Measurements from ENCODE around the gene NFIA.

The NFIA gene

GRCh38 chr1:61400131-61400770 lies 317.9 kb downstream of the NFIA start:
- TF ChIP-seq EZH2 (optimal IDR thresholded peaks at IDR 0.05; ENCODE audit: low read depth, low read length), result no peak
- H3K27ac ChIP-seq (ENCODE audit: low read length), result no peak overlapping the region
- H3K9me2 ChIP-seq (replicated peaks; ENCODE audit: insufficient read depth, low read length), result no peaks in the 10 kb centered on the region
- no peaks in the 10 kb centered on the region for H3K36me3 ChIP-seq (replicated peaks; ENCODE audit: insufficient read depth, low read length)
- DNase-seq, result no peak
- H2AFZ ChIP-seq (ENCODE audit: low read length), result no peak overlapping the region
- no peak overlapping the region for H3K9ac ChIP-seq (ENCODE audit: low read length)
- no peaks in the 10 kb centered on the region for H3K79me2 ChIP-seq (ENCODE audit: low read length)
- no peaks in the 10 kb centered on the region for H3K27me3 ChIP-seq (replicated peaks; ENCODE audit: insufficient read depth, low read length)
- H4K20me1 ChIP-seq (ENCODE audit: insufficient read depth, low read length), result no peaks in the 10 kb centered on the region
- H3F3A ChIP-seq (ENCODE audit: insufficient read depth, low read length), result no peaks in the 10 kb centered on the region
- no peak overlapping the region for H3K4me2 ChIP-seq (ENCODE audit: low read depth, low read length)
- H3K4me1 ChIP-seq (ENCODE audit: low read length), result no peaks in the 10 kb centered on the region
- H3K4me3 ChIP-seq (ENCODE audit: low read length), result no peak overlapping the region
- no peaks in the 10 kb centered on the region for H3K9me3 ChIP-seq (replicated peaks; ENCODE audit: insufficient read depth, low read length)

- TF ChIP-seq EZH2 (optimal IDR thresholded peaks at IDR 0.05; ENCODE audit: low read depth, low read length) (no peak), EZH2phosphoT487 (IDR thresholded peaks at IDR 0.05; ENCODE audit: low read length) (no peak), CTCF (IDR thresholded peaks at IDR 0.05; ENCODE audit: low read length) (no peak)
- H2AFZ ChIP-seq (ENCODE audit: low read length), result no peak overlapping the region
- no peaks in the 10 kb centered on the region for H3F3A ChIP-seq (ENCODE audit: insufficient read depth, low read length)
- no peaks in the 10 kb centered on the region for H3K36me3 ChIP-seq (replicated peaks; ENCODE audit: insufficient read depth, low read length)
- no peak overlapping the region for H3K4me2 ChIP-seq (ENCODE audit: low read depth, low read length)
- no peaks in the 10 kb centered on the region for H4K20me1 ChIP-seq (ENCODE audit: insufficient read depth, low read length)
- no peak overlapping the region for H3K9ac ChIP-seq (ENCODE audit: low read length)
- no peaks in the 10 kb centered on the region for H3K9me3 ChIP-seq (replicated peaks; ENCODE audit: insufficient read depth, low read length)
- H3K27ac ChIP-seq (ENCODE audit: low read length), result no peak overlapping the region
- H3K27me3 ChIP-seq (replicated peaks; ENCODE audit: insufficient read depth, low read length), result no peaks in the 10 kb centered on the region
- DNase-seq, result no peak
- no peaks in the 10 kb centered on the region for H3K4me1 ChIP-seq (ENCODE audit: low read length)
- no peaks in the 10 kb centered on the region for H3K79me2 ChIP-seq (ENCODE audit: low read length)
- no peak overlapping the region for H3K4me3 ChIP-seq (ENCODE audit: low read length)
- H3K9me2 ChIP-seq (replicated peaks; ENCODE audit: insufficient read depth, low read length), result no peaks in the 10 kb centered on the region
Observed at GRCh38 chr1:61400997-61401396, 318.6 kb downstream of the NFIA start.

- Histone ChIP-seq H3F3A (ENCODE audit: insufficient read depth, low read length) (no peaks in the 10 kb centered on the region), H2AFZ (ENCODE audit: low read length) (no peak overlapping the region), H3K36me3 (replicated peaks; ENCODE audit: insufficient read depth, low read length) (no peaks in the 10 kb centered on the region), H3K27ac (ENCODE audit: low read length) (no peak overlapping the region), H3K4me1 (ENCODE audit: low read length) (no peaks in the 10 kb centered on the region), H3K9me2 (replicated peaks; ENCODE audit: insufficient read depth, low read length) (no peaks in the 10 kb centered on the region), H4K20me1 (ENCODE audit: insufficient read depth, low read length) (no peaks in the 10 kb centered on the region), H3K4me3 (ENCODE audit: low read length) (no peak overlapping the region), H3K9ac (ENCODE audit: low read length) (no peak overlapping the region), H3K27me3 (replicated peaks; ENCODE audit: insufficient read depth, low read length) (no peaks in the 10 kb centered on the region), H3K4me2 (ENCODE audit: low read depth, low read length) (no peak overlapping the region), H3K79me2 (ENCODE audit: low read length) (no peaks in the 10 kb centered on the region), H3K9me3 (replicated peaks; ENCODE audit: insufficient read depth, low read length) (no peaks in the 10 kb centered on the region)
- TF ChIP-seq EZH2 (optimal IDR thresholded peaks at IDR 0.05; ENCODE audit: low read depth, low read length), result no peak
- no peak for TF ChIP-seq EZH2phosphoT487 (IDR thresholded peaks at IDR 0.05; ENCODE audit: low read length)
- no peak for TF ChIP-seq CTCF (IDR thresholded peaks at IDR 0.05; ENCODE audit: low read length)
- DNase-seq, result no peak
Observed at GRCh38 chr1:61403679-61404596, 321.6 kb downstream of the NFIA start.
